SK-N-MC (cell line): ENCODE measurements around the gene RBM7.

ENCODE experiments used
- EZH2 ChIP-seq: fragments of 200-600 bp; sonication (generic); IDR thresholded peaks from one replicate; pipeline ENCODE4 v1.6.1; 2017; ENCODE audit warnings: antibody characterized with exemption
- POLR2AphosphoS5 ChIP-seq: IDR thresholded peaks from 2 replicates; pipeline ENCODE4 v1.6.1; 2012; ENCODE audit warnings: mild to moderate bottlenecking, low read depth, low read length, borderline replicate concordance

DNA sequence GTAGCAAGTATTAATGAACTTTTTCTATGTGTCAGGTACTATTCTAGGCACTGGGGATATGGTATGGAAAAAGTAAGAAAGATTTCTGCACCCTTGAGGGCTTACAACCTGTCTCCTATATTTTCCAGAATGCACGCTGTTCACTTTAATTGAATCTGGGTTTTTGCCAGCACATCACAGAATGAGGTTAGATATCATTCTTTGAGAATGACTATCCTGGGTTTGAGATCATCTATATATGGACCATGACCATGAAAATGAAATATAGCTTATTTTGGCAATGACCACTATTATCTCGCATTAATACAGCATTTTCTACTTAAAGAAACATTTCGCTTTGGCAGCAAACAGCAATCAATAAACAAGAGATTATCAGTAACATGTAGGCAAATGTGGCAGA, 47.0 kb upstream of the RBM7 start:
- TF ChIP-seq POLR2AphosphoS5 (no peak), EZH2 (no peak)
